Spleen (tissue), 11 donors: ENCODE results near the gene TSHZ2. TPM values are rescaled to one million over a fixed set of nuclear protein-coding genes. Genes with fewer than 3 reads are reported as not detected.

Source experiments
- DNase-seq: peaks from one replicate; pipeline ENCODE4 v3.0.0-alpha.2; 2020
- H3K27ac ChIP-seq, 8 donors: fragments of 200-600 bp; sonication (generic) in 7 of 8; 1 replicate in 4 of 8; 2 replicates in 4 of 8; pipeline versions ENCODE4 v1.5.0 to v1.8.0; 2016 to 2021; ENCODE audit warnings: inconsistent platforms in 4 of 8, mild to moderate bottlenecking in 4 of 8, moderate library complexity in 1 of 8
- H3K27me3 ChIP-seq, 7 donors: fragments of 200-600 bp; sonication (generic) in 6 of 7; replicated peaks in 1 of 7; 1 replicate in 4 of 7; 2 replicates in 3 of 7; pipeline versions ENCODE4 v1.5.0 to v1.8.0; 2016 to 2021; ENCODE audit warnings: inconsistent platforms in 3 of 7, mild to moderate bottlenecking in 1 of 7
- H3K36me3 ChIP-seq, 6 donors: fragments of 200-600 bp; sonication (generic) in 5 of 6; 1 replicate in 4 of 6; 2 replicates in 2 of 6; pipeline versions ENCODE4 v1.5.0 to v1.8.0; 2016 to 2021; ENCODE audit warnings: inconsistent platforms in 2 of 6
- H3K4me1 ChIP-seq, 6 donors: fragments of 200-600 bp; sonication (generic) in 5 of 6; 1 replicate in 3 of 6; 2 replicates in 3 of 6; pipeline versions ENCODE4 v1.5.0 to v1.8.0; 2016 to 2021; ENCODE audit warnings: inconsistent platforms in 3 of 6
- H3K4me3 ChIP-seq, 8 donors: fragments of 200-600 bp; sonication (generic) in 7 of 8; 1 replicate in 4 of 8; 2 replicates in 4 of 8; pipeline versions ENCODE4 v1.5.0 to v1.8.0; 2016 to 2021; ENCODE audit warnings: inconsistent platforms in 4 of 8, mild to moderate bottlenecking in 4 of 8, moderate library complexity in 2 of 8
- H3K9me3 ChIP-seq, 8 donors: fragments of 200-600 bp; sonication (generic) in 7 of 8; 1 replicate in 4 of 8; 2 replicates in 4 of 8; pipeline versions ENCODE4 v1.5.0 to v1.8.0; 2016 to 2021; ENCODE audit warnings: inconsistent platforms in 4 of 8
- CTCF ChIP-seq, 11 experiments: fragments of 200-600 bp in 7 of 11; fragments of 450-650 bp in 4 of 11; sonication (generic) in 4 of 11; IDR thresholded peaks in 8 of 11; conservative IDR thresholded peaks in 3 of 11; 1 replicate in 7 of 11; 2 replicates in 4 of 11; pipeline versions ENCODE4 v1.4.0 to v1.8.0; 2016 to 2021; ENCODE audit warnings: antibody characterized with exemption in 11 of 11, inconsistent platforms in 4 of 11, mild to moderate bottlenecking in 1 of 11
- POLR2A ChIP-seq, 3 donors: fragments of 450-650 bp; IDR thresholded peaks; one replicate each; pipeline ENCODE4 v1.5.1; 2017; ENCODE audit warnings: antibody characterized with exemption in 3 of 3, mild to moderate bottlenecking in 1 of 3
- POLR2AphosphoS5 ChIP-seq, 3 donors: sonication (generic); formaldehyde crosslinking; IDR thresholded peaks; one replicate each; pipeline ENCODE4 v1.5.1; 2017; ENCODE audit warnings: antibody characterized with exemption in 3 of 3
- WGBS, 5 donors: extraction: QIAGEN DNeasy Blood & Tissue Kit in 3 of 5; methylation state at CpG; one replicate each; pipeline versions ENCODE4 v1.1.5 to v1.1.7; 2013 to 2018; 5-methylcytosine and 5-hydroxymethylcytosine counted together
- intact Hi-C: fragments of 100-400 bp; cut with DNase I; formaldehyde crosslinking; loops from one replicate; pipeline ENCODE4 v1.15.0; 2023; ENCODE audit warnings: low total_unique reads
- polyA plus RNA-seq, 3 donors: library from polyadenylated mRNA; stranded (reverse); fragments of 200-250 nt; gene quantifications; one replicate each; pipeline ENCODE4 v1.2.1, GENCODE V29; 2013
- total RNA-seq, 7 donors: library from RNA; depleted of rRNA in 3 of 7; stranded (reverse); fragments of >200 nt in 3 of 7; fragmentation: NEBNext Ultra II Directional in 4 of 7; extraction: Animal tissue kit (Norgen Biotek cat#: 25700) in 4 of 7; gene quantifications; one replicate each; pipeline versions ENCODE4 v1.1.0 to v1.2.1, GENCODE V29; 2016 to 2021
- donor health status: healthy with polysubstance abuse.
- donor health status: DM: no; HTN: no; CAD: no; lungs with moderate emphysema.
- donor health status: DM: no; HTN: no; CAD: no.
- donor health status: Bipolar disorder and iron deficiency.
- donor health status: healthy.
- donor health status: DM: no; HTN: no; CAD: no.
- donor health status: DM: yes; HTN: yes; CAD: no.

Gene TSHZ2
- total and polyA plus RNA-seq, 10 donors: 0.86 to 19.2 (median 15.7) TPM

GRCh38 chr20:53168491-53168890 lies 196.3 kb downstream of the TSHZ2 start:
- Histone ChIP-seq H3K27me3 (peaks cover 0 to 4% (median 0%) of the 10 kb centered on the region in 7 donors), H3K27ac (no peak overlapping the region), H3K4me1 (no peaks in the 10 kb centered on the region), H3K9me3 (no peaks in the 10 kb centered on the region), H3K36me3 (no peaks in the 10 kb centered on the region), H3K4me3 (no peak overlapping the region)
- intact Hi-C loops: no loop called here
- no peak for DNase-seq
- TF ChIP-seq POLR2AphosphoS5 (IDR thresholded peaks at IDR 0.05) (no peak), POLR2A (IDR thresholded peaks at IDR 0.05) (no peak), CTCF (IDR thresholded peaks at IDR 0.05 in 8 of 11, conservative IDR thresholded peaks at IDR 0.05 in 3 of 11) (no peak)
- 58 to 87% (median 82%) methylated on average over 1 of the region's 1 CpG for WGBS, 5 donors

- TF ChIP-seq POLR2A (IDR thresholded peaks at IDR 0.05) (no peak), POLR2AphosphoS5 (IDR thresholded peaks at IDR 0.05) (no peak), CTCF (IDR thresholded peaks at IDR 0.05 in 8 of 11, conservative IDR thresholded peaks at IDR 0.05 in 3 of 11) (no peak)
- intact Hi-C loops: no loop called here
- no peak overlapping the region for H3K4me3 ChIP-seq
- no peaks in the 10 kb centered on the region for H3K36me3 ChIP-seq
- H3K4me1 ChIP-seq: no peaks in the 10 kb centered on the region
- H3K27ac ChIP-seq: no peak overlapping the region
- no peaks in the 10 kb centered on the region for H3K9me3 ChIP-seq
- WGBS, 5 donors: 80 to 93% (median 83%) methylated on average over 7 of the region's 7 CpGs
- H3K27me3 ChIP-seq: peaks cover 0 to 9% (median 0%) of the 10 kb centered on the region in 7 donors
- DNase-seq: no peak
Observed at GRCh38 chr20:53170196-53170595, 198.0 kb downstream of the TSHZ2 start.

GRCh38 chr20:53171065-53171464 lies 198.9 kb downstream of the TSHZ2 start:
- no peak overlapping the region for H3K4me3 ChIP-seq
- 87 to 97% (median 92%) methylated on average over 6 of the region's 6 CpGs for WGBS, 5 donors
- no peak overlapping the region for H3K27ac ChIP-seq
- H3K9me3 ChIP-seq: no peaks in the 10 kb centered on the region
- H3K4me1 ChIP-seq: no peaks in the 10 kb centered on the region
- intact Hi-C loops: no loop called here
- TF ChIP-seq POLR2A (IDR thresholded peaks at IDR 0.05) (no peak), POLR2AphosphoS5 (IDR thresholded peaks at IDR 0.05) (no peak), CTCF (IDR thresholded peaks at IDR 0.05 in 8 of 11, conservative IDR thresholded peaks at IDR 0.05 in 3 of 11) (no peak)
- no peak for DNase-seq
- no peaks in the 10 kb centered on the region for H3K36me3 ChIP-seq
- peaks cover 0 to 18% (median 0%) of the 10 kb centered on the region in 7 donors for H3K27me3 ChIP-seq

GRCh38 chr20:53174454-53174853 lies 202.3 kb downstream of the TSHZ2 start:
- H3K4me3 ChIP-seq: no peak overlapping the region
- H3K27me3 ChIP-seq: peaks cover 0 to 31% (median 0%) of the 10 kb centered on the region in 7 donors
- DNase-seq: no peak
- no peak overlapping the region for H3K27ac ChIP-seq
- no peaks in the 10 kb centered on the region for H3K4me1 ChIP-seq
- 75 to 88% (median 80%) methylated on average over 3 of the region's 3 CpGs for WGBS, 5 donors
- no peaks in the 10 kb centered on the region for H3K9me3 ChIP-seq
- no peaks in the 10 kb centered on the region for H3K36me3 ChIP-seq
- intact Hi-C loops: no loop called here
- TF ChIP-seq POLR2AphosphoS5 (IDR thresholded peaks at IDR 0.05) (no peak), POLR2A (IDR thresholded peaks at IDR 0.05) (no peak), CTCF (IDR thresholded peaks at IDR 0.05 in 8 of 11, conservative IDR thresholded peaks at IDR 0.05 in 3 of 11) (no peak)
